HFF-Myc (cell line): ENCODE data around the gene CARD19.

Experiments used
- DNase-seq: peaks from one replicate; pipeline ENCODE4 v3.0.0-alpha.2; 2011; ENCODE audit warnings: low read depth; ENCODE audit errors: extremely low read depth
- H3K4me3 ChIP-seq: replicated peaks from 2 replicates; pipeline ENCODE4 v1.5.1; 2011; ENCODE audit warnings: low read depth, mild to moderate bottlenecking, control low read depth, low read length
- CTCF ChIP-seq: IDR thresholded peaks from 2 replicates; pipeline ENCODE4 v1.5.1; 2012; ENCODE audit warnings: mild to moderate bottlenecking, low read depth, low read length, control low read depth; ENCODE audit errors: missing control alignments

Gene CARD19

GRCh38 chr9:93156475-93157008 lies 60.5 kb downstream of the CARD19 start:
- DNase-seq, result no peak
- no peak for TF ChIP-seq CTCF
- H3K4me3 ChIP-seq, result no peak overlapping the region

GRCh38 chr9:93159601-93160471 lies 63.8 kb downstream of the CARD19 start:
- peak; percentile 99 for TF ChIP-seq CTCF
- peak; percentile 22 for DNase-seq
- H3K4me3 ChIP-seq, result no peak overlapping the region

- H3K4me3 ChIP-seq, result no peak overlapping the region
- no peak for DNase-seq
- no peak for TF ChIP-seq CTCF
Measured at GRCh38 chr9:93161786-93162562, 66.0 kb downstream of the CARD19 start.
